OCI-LY3 (cell line): ENCODE data around the gene MERTK.

Source experiments
- H2AFZ ChIP-seq: fragments of 200-600, 300-600 bp; shearing (Covaris generic); 2 replicates; pipeline ENCODE4 v1.6.0; 2014; ENCODE audit warnings: antibody characterized with exemption, low read depth, low read length
- H3K27ac ChIP-seq: fragments of 200-600, 300-600 bp; sonication (generic); 2 replicates; pipeline ENCODE4 v1.5.1; 2014; ENCODE audit warnings: mild to moderate bottlenecking, low read length, moderate library complexity, mixed read lengths
- H3K27me3 ChIP-seq: fragments of 200-600, 300-600 bp; sonication (generic); 2 replicates; pipeline ENCODE4 v1.6.1; 2014; ENCODE audit warnings: low read depth, low read length, mixed read lengths
- H3K36me3 ChIP-seq: fragments of 200-600, 300-600 bp; sonication (generic); replicated peaks from 2 replicates; pipeline ENCODE3; 2014; ENCODE audit warnings: low read depth, low read length, mixed read lengths
- H3K4me1 ChIP-seq: fragments of 300-600, 200-600 bp; sonication (generic); 2 replicates; pipeline ENCODE4 v1.6.1; 2014; ENCODE audit warnings: low read length, mixed read lengths
- H3K4me2 ChIP-seq: fragments of 200-600, 300-600 bp; sonication (generic); 2 replicates; pipeline ENCODE4 v1.6.1; 2014; ENCODE audit warnings: low read length, mixed read lengths
- H3K4me3 ChIP-seq: fragments of 300-600, 200-600 bp; sonication (generic); 2 replicates; pipeline ENCODE4 v1.5.1; 2014; ENCODE audit warnings: antibody characterized with exemption, mild to moderate bottlenecking, low read length, moderate library complexity
- H3K79me2 ChIP-seq: fragments of 300-600, 200-600 bp; shearing (Covaris generic); 2 replicates; pipeline ENCODE4 v1.6.1; 2014; ENCODE audit warnings: mild to moderate bottlenecking, low read length, mixed read lengths
- H3K9ac ChIP-seq: fragments of 300-600, 200-600 bp; shearing (Covaris generic); 2 replicates; pipeline ENCODE4 v1.6.0; 2014; ENCODE audit warnings: mild to moderate bottlenecking, low read length, moderate library complexity
- H3K9me3 ChIP-seq: fragments of 200-600, 300-600 bp; shearing (Covaris generic); 2 replicates; pipeline ENCODE4 v1.6.1; 2014; ENCODE audit warnings: low read length, mixed read lengths; ENCODE audit not compliant: insufficient read depth
- H4K20me1 ChIP-seq: fragments of 200-600, 300-600 bp; sonication (generic); 2 replicates; pipeline ENCODE4 v1.6.1; 2016; ENCODE audit warnings: low read length, mixed read lengths; ENCODE audit not compliant: insufficient read depth
- EZH2phosphoT487 ChIP-seq: fragments of 200-600 bp; shearing (Covaris generic); IDR thresholded peaks from 2 replicates; pipeline ENCODE4 v1.6.1; 2018; ENCODE audit warnings: antibody characterized with exemption, mixed run types, low read depth
- TF ChIP-seq, protein P1 (sequence below): fragments of 200-600, 300-600 bp; sonication (generic); IDR thresholded peaks from 2 replicates; pipeline ENCODE4 v1.5.1; 2014; ENCODE audit warnings: antibody characterized with exemption, low read length, low read depth

MERTK gene

GRCh38 chr2:112046231-112046630 is 147.8 kb downstream of the MERTK start:
- no peaks in the 10 kb centered on the region for H3K79me2 ChIP-seq
- TF ChIP-seq EZH2phosphoT487 = no peak
- TF ChIP-seq, protein P1, sequence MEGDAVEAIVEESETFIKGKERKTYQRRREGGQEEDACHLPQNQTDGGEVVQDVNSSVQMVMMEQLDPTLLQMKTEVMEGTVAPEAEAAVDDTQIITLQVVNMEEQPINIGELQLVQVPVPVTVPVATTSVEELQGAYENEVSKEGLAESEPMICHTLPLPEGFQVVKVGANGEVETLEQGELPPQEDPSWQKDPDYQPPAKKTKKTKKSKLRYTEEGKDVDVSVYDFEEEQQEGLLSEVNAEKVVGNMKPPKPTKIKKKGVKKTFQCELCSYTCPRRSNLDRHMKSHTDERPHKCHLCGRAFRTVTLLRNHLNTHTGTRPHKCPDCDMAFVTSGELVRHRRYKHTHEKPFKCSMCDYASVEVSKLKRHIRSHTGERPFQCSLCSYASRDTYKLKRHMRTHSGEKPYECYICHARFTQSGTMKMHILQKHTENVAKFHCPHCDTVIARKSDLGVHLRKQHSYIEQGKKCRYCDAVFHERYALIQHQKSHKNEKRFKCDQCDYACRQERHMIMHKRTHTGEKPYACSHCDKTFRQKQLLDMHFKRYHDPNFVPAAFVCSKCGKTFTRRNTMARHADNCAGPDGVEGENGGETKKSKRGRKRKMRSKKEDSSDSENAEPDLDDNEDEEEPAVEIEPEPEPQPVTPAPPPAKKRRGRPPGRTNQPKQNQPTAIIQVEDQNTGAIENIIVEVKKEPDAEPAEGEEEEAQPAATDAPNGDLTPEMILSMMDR = no peak
- no peaks in the 10 kb centered on the region for H3K36me3 ChIP-seq

DNA sequence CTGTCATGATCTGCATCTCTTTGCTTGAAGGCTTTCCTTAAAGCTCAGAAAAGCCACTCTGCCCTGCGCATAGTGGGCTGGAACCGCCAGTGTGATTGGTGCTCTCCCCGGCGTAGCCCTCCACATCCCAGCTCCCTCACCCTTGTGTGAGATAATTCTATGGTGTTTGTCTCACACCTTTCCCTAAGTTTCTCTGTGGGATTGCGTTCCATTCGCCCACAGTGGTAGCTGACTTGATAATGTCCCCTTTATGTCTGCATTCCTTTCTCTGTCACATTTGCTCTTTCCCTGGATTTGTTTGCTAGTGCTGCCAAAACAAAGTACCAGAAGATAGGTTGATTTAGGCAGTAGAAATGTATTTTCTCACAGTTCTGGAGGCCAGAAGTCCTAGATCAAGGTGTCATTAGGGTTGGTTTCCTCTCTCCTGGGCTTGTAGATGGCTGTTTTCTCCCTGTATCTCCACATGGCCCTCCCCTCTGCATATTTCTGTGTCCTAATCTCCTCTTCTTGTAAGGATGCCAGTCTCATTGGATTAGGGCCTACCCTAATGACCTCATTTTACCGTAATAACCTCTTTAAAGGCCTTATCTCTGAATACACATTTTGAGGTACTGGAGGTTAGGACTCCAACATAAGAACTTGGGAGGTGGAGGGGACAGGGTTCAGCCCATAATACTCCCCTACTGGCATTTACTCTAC is 149.3 kb downstream of the MERTK start:
- no peak overlapping the region for H3K4me3 ChIP-seq
- TF ChIP-seq, protein P1 = no peak
- TF ChIP-seq EZH2phosphoT487 = no peak
- H3K36me3 ChIP-seq = no peaks in the 10 kb centered on the region
- H4K20me1 ChIP-seq = no peaks in the 10 kb centered on the region
- H3K4me2 ChIP-seq = no peak overlapping the region
- H3K79me2 ChIP-seq = no peaks in the 10 kb centered on the region
- no peak overlapping the region for H3K27ac ChIP-seq
- no peak overlapping the region for H3K9ac ChIP-seq
- no peak overlapping the region for H2AFZ ChIP-seq
- no peaks in the 10 kb centered on the region for H3K27me3 ChIP-seq
- no peaks in the 10 kb centered on the region for H3K9me3 ChIP-seq
- 0 out of 2 replicates have a peak, but pooled peaks cover 3% of the 10 kb centered on the region for H3K4me1 ChIP-seq

More at GRCh38 chr2:112046231-112046630, 147.8 kb downstream of the MERTK start:
- Histone ChIP-seq H3K4me1 (0 out of 2 replicates have a peak, but pooled peaks cover 3% of the 10 kb centered on the region), H3K9ac (no peak overlapping the region), H3K9me3 (no peaks in the 10 kb centered on the region), H2AFZ (no peak overlapping the region), H3K4me2 (no peak overlapping the region), H3K27ac (no peak overlapping the region), H4K20me1 (no peaks in the 10 kb centered on the region), H3K27me3 (no peaks in the 10 kb centered on the region), H3K4me3 (no peak overlapping the region)

GRCh38 chr2:112048236-112048592 is 149.8 kb downstream of the MERTK start:
- Histone ChIP-seq H3K27ac (no peak overlapping the region), H3K27me3 (no peaks in the 10 kb centered on the region), H3K4me1 (0 out of 2 replicates have a peak, but pooled peaks cover 3% of the 10 kb centered on the region), H3K9me3 (no peaks in the 10 kb centered on the region), H3K9ac (no peak overlapping the region), H3K79me2 (no peaks in the 10 kb centered on the region), H3K4me2 (no peak overlapping the region), H3K4me3 (no peak overlapping the region), H2AFZ (no peak overlapping the region), H4K20me1 (no peaks in the 10 kb centered on the region), H3K36me3 (no peaks in the 10 kb centered on the region)
- TF ChIP-seq EZH2phosphoT487 = no peak
- TF ChIP-seq, protein P1 = no peak

- H4K20me1 ChIP-seq = no peaks in the 10 kb centered on the region
- no peaks in the 10 kb centered on the region for H3K79me2 ChIP-seq
- H3K9me3 ChIP-seq = no peaks in the 10 kb centered on the region
- H3K27me3 ChIP-seq = no peaks in the 10 kb centered on the region
- H3K36me3 ChIP-seq = no peaks in the 10 kb centered on the region
- no peak overlapping the region for H3K9ac ChIP-seq
- no peak overlapping the region for H2AFZ ChIP-seq
- no peak overlapping the region for H3K4me3 ChIP-seq
- H3K27ac ChIP-seq = no peak overlapping the region
- peaks cover 9% of the 10 kb centered on the region for H3K4me1 ChIP-seq
- H3K4me2 ChIP-seq = no peak overlapping the region
- TF ChIP-seq, protein P1 = peak; percentile 72
- TF ChIP-seq EZH2phosphoT487 = no peak
These were observed 150.5 kb downstream of the MERTK start for GRCh38 chr2:112048887-112049286.
